ENCODE data around the gene RHOH.

The RHOH gene

DNA sequence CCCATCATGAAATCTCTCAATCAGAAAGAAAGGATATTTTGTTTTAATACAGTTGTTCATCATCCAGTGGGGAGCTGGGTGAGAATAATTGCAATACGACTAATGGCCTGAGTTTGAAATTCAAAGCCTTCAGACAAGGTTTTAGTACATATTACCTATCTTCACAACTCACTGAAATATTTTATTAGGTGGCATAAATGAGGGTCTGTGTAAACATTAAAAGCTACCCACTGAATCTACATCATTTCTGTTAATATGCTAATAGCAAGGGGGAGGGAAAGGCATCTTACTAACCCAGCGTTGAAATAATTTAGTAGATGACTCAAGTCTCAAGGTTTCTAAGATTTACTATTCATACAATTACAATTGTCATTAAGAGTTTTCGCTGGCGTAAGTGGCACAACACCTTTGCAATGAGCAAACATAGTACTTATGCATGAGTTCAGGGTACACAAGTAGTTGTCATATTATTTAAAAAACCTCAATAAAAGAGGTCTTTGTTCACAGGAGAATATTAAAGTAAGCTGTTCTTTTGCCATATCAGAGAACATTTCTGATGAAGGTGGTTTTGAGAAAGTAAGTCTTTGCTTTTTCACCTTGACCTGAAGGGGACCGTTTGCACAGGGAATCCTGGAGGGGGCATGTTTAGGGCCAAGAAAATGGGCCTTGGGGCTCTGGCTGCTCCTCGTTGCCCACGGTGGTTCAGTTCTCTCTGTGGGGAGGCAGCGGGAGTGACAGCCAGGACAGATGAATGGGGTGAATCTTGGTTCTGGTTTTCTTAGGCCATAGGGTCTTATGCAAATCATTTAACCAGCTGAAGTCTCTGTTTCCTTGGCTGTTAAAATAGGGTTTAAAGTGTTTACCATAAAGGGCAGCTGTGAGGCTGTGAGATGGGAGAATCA lies 4.5 kb upstream of the RHOH start:
- H3K4me3 ChIP-seq (ENCODE audit: low read length): no peak overlapping the region
- TF ChIP-seq, protein P1, sequence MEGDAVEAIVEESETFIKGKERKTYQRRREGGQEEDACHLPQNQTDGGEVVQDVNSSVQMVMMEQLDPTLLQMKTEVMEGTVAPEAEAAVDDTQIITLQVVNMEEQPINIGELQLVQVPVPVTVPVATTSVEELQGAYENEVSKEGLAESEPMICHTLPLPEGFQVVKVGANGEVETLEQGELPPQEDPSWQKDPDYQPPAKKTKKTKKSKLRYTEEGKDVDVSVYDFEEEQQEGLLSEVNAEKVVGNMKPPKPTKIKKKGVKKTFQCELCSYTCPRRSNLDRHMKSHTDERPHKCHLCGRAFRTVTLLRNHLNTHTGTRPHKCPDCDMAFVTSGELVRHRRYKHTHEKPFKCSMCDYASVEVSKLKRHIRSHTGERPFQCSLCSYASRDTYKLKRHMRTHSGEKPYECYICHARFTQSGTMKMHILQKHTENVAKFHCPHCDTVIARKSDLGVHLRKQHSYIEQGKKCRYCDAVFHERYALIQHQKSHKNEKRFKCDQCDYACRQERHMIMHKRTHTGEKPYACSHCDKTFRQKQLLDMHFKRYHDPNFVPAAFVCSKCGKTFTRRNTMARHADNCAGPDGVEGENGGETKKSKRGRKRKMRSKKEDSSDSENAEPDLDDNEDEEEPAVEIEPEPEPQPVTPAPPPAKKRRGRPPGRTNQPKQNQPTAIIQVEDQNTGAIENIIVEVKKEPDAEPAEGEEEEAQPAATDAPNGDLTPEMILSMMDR (conservative IDR thresholded peaks at IDR 0.05; ENCODE audit: low read length): no peak
- DNase-seq (ENCODE audit: low read depth): no peak

- no peak for DNase-seq (ENCODE audit: low read depth)
- no peak overlapping the region for H3K4me3 ChIP-seq (ENCODE audit: low read length)
- TF ChIP-seq, protein P1 (conservative IDR thresholded peaks at IDR 0.05; ENCODE audit: low read length): no peak
These were observed 3.7 kb upstream of the RHOH start for GRCh38 chr4:40193016-40193571.

DNA sequence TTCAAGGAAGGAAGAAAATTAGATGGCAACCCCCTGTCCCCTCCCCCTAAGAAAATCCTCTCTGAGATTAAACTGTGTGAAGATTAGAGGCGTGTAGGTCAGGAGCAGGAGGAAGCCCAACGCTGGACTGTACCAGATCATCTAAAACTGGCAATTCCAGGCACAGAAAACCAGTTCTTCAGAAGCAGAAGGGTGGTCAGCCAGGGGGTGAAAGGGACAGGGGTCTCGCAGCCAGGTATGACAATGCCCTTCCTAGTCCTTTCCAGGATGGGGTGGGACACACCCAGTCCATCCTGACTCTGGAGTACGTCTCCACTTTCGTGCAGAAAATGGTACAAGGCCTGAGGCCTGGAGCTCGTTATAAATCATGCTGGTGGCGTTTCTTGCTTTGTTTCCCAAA lies 3.3 kb upstream of the RHOH start:
- no peak overlapping the region for H3K4me3 ChIP-seq (ENCODE audit: low read length)

GRCh38 chr4:40194602-40195161 lies 2.1 kb upstream of the RHOH start:
- TF ChIP-seq, protein P1 (conservative IDR thresholded peaks at IDR 0.05; ENCODE audit: low read length): no peak
- no peak for DNase-seq (ENCODE audit: low read depth)
- no peak overlapping the region for H3K4me3 ChIP-seq (ENCODE audit: low read length)

More for the DNA sequence above, 3.3 kb upstream of the RHOH start:
- TF ChIP-seq, protein P1 (conservative IDR thresholded peaks at IDR 0.05; ENCODE audit: low read length): no peak
- no peak for DNase-seq (ENCODE audit: low read depth)

DNA sequence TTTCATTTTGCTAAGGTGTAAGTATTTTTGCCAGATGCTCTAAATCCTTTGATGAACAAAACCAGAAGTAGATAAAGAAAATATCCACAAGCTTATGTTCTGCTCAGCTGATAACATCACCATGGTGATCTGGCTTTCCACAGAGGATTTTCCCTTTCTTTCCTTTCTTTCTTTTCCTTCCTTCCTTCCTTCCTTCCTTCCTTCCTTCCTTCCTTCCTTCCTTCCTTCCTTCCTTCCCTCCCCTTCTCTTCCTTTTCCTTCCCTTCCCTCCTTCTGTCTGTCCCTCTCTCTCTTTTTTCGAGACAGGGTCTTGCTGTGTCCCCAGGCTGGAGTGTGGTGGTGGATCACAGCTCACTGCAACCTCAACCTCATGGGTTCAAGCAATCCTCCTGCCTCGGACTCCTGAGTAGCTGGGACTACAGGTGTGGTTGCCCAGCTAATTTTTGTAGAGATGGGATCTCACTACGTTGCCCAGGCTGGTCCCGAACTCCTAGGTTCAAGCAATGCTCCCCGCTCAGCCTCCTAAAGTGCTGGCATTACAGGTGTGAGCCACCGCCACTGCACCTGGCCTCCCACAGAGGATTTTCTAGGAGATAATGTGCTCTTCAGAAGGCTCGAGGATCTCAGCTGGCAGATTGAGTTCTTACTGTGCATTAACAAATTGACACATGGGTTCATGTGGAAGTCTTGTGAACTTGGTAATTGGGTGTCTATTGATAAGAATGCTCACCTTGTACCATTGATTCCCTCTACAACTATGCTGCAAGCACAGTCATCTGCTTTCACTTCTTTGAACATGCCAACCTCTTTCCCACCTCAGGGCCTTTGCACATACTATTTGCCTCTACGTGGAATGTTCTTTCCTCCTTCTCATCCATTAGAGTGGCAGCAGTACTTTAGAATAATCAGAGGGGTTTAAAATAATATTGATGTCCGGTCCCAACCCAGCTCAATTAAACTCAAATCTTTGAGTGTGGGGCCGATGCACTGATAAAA lies 1.4 kb upstream of the RHOH start:
- TF ChIP-seq, protein P1 (conservative IDR thresholded peaks at IDR 0.05; ENCODE audit: low read length): no peak
- no peak overlapping the region for H3K4me3 ChIP-seq (ENCODE audit: low read length)
- DNase-seq (ENCODE audit: low read depth): no peak

DNA sequence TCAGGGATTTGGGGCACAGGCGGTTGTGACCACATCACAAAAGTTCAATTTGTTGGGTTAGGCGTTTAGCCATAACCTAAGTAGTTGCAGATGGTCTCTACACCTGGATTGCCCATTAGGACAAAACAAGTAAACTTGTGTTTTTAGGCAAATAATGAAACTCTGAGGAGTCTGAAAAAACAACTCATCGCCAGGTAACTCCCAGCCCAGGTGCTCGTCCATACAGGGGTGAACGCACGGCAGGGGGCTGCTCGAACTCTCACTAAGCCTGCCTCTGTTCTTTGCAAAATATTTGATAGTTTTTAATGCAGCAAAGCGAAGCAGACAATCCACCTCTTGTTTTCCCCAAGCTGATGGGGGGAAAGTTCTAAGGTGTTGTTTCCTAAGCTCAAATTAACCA lies 559 bp upstream of the RHOH start:
- DNase-seq (ENCODE audit: low read depth): no peak
- TF ChIP-seq, protein P1 (conservative IDR thresholded peaks at IDR 0.05; ENCODE audit: low read length): no peak
- H3K4me3 ChIP-seq (ENCODE audit: low read length): no peak overlapping the region

All from AG10803 (cell line).